ENCODE data around the gene RTTN. TPM values are rescaled to one million over a fixed set of nuclear protein-coding genes. Genes with fewer than 3 reads are reported as not detected.

RTTN gene
- total RNA-seq, 1 experiment from 2014 or later: 16.9 TPM

- intact Hi-C loops (cut with micrococcal nuclease; ENCODE audit: unreplicated experiment): loop anchor here (2.0 to 5.0 kb wide), 2 partner anchors 94 to 257 kb away; no protein-coding TSS in a partner anchor
- H3K4me3 ChIP-seq (ENCODE audit: low read depth in 2 of 2, low read length in 2 of 2): no peak overlapping the region
- BruUV-seq (replicated peaks): no TSS peak
- TF ChIP-seq CTCF (IDR thresholded peaks at IDR 0.05) (no peak), TCF7L2 (IDR thresholded peaks at IDR 0.05; ENCODE audit: low read depth, low read length) (no peak), POLR2AphosphoS5 (IDR thresholded peaks at IDR 0.05; ENCODE audit: low read depth, low read length) (no peak), SIN3A (IDR thresholded peaks at IDR 0.05; ENCODE audit: borderline replicate concordance, insufficient read depth, low read depth, low read length) (no peak), REST (IDR thresholded peaks at IDR 0.05; ENCODE audit: insufficient read depth in 1 of 2, low read depth in 2 of 2, low read length in 1 of 2) (no peak)
- ChIA-PET CTCF (no interaction called here), POLR2A (no interaction called here)
- no peak for ATAC-seq
- H3K9me3 ChIP-seq (ENCODE audit: control insufficient read depth, insufficient read depth, low read depth, low read length): no peaks in the 10 kb centered on the region
- H3K27me3 ChIP-seq (ENCODE audit: control insufficient read depth, insufficient read depth, low read length): no peaks in the 10 kb centered on the region
- peaks cover 8% of the 10 kb centered on the region; the same call in 1 of the 2 replicates for H3K36me3 ChIP-seq (ENCODE audit: control insufficient read depth, insufficient read depth, low read length)
- in situ Hi-C loops (cut with HindIII; ENCODE audit: low pct_unique_long_range_greater_than_20kb, low sequenced_read_pairs): no loop called here
- H3K4me1 ChIP-seq (ENCODE audit: control insufficient read depth, insufficient read depth, low read length): peaks cover 22% of the 10 kb centered on the region
- H3K27ac ChIP-seq (ENCODE audit: low read length): peak overlapping the region; percentile 60; the same call in 1 of the 2 replicates
- no peak for DNase-seq (ENCODE audit: low read depth, low spot score)
Observed at GRCh38 chr18:70197844-70198243, 7.6 kb downstream of the RTTN start.

- Histone ChIP-seq H3K27me3 (ENCODE audit: control insufficient read depth, insufficient read depth, low read length) (no peaks in the 10 kb centered on the region), H3K27ac (ENCODE audit: low read length) (peak overlapping the region; percentile 80; the same call in 1 of the 2 replicates), H3K4me1 (ENCODE audit: control insufficient read depth, insufficient read depth, low read length) (peaks cover 22% of the 10 kb centered on the region), H3K9me3 (ENCODE audit: control insufficient read depth, insufficient read depth, low read depth, low read length) (no peaks in the 10 kb centered on the region), H3K4me3 (ENCODE audit: low read depth in 2 of 2, low read length in 2 of 2) (no peak overlapping the region), H3K36me3 (ENCODE audit: control insufficient read depth, insufficient read depth, low read length) (peaks cover 10% of the 10 kb centered on the region; the same call in 1 of the 2 replicates)
- no TSS peak for BruUV-seq (replicated peaks)
- DNase-seq (ENCODE audit: low read depth, low spot score) (no peak), ATAC-seq (no peak)
- in situ Hi-C loops (cut with HindIII; ENCODE audit: low pct_unique_long_range_greater_than_20kb, low sequenced_read_pairs): no loop called here
- TF ChIP-seq TCF7L2 (IDR thresholded peaks at IDR 0.05; ENCODE audit: low read depth, low read length) (no peak), SIN3A (IDR thresholded peaks at IDR 0.05; ENCODE audit: borderline replicate concordance, insufficient read depth, low read depth, low read length) (no peak), REST (IDR thresholded peaks at IDR 0.05; ENCODE audit: insufficient read depth in 1 of 2, low read depth in 2 of 2, low read length in 1 of 2) (no peak), CTCF (IDR thresholded peaks at IDR 0.05) (no peak), POLR2AphosphoS5 (IDR thresholded peaks at IDR 0.05; ENCODE audit: low read depth, low read length) (no peak)
- POLR2A ChIA-PET: interaction anchor here (0.6 kb wide), 1 partner anchor 103 kb away, joined by 3 read pairs; no protein-coding TSS in a partner anchor
- CTCF ChIA-PET: no interaction called here
- intact Hi-C loops (cut with micrococcal nuclease; ENCODE audit: unreplicated experiment): loop anchor here (2.0 to 5.0 kb wide), 2 partner anchors 95 to 258 kb away; no protein-coding TSS in a partner anchor
Observed at GRCh38 chr18:70197026-70197425, 8.5 kb downstream of the RTTN start.
